ENCODE data around the gene CDH3.

GRCh38 chr16:68651136-68651535 lies 6.0 kb downstream of the CDH3 start:
- TF ChIP-seq CTCF (IDR thresholded peaks at IDR 0.05) (no peak), POLR2AphosphoS5 (IDR thresholded peaks at IDR 0.05) (no peak), POLR2A (IDR thresholded peaks at IDR 0.05; ENCODE audit: low read depth) (no peak), EP300 (IDR thresholded peaks at IDR 0.05) (no peak)

All from esophagus muscularis mucosa (tissue), 4 donors.